ENCODE data around the gene ZSCAN5B.

DNA sequence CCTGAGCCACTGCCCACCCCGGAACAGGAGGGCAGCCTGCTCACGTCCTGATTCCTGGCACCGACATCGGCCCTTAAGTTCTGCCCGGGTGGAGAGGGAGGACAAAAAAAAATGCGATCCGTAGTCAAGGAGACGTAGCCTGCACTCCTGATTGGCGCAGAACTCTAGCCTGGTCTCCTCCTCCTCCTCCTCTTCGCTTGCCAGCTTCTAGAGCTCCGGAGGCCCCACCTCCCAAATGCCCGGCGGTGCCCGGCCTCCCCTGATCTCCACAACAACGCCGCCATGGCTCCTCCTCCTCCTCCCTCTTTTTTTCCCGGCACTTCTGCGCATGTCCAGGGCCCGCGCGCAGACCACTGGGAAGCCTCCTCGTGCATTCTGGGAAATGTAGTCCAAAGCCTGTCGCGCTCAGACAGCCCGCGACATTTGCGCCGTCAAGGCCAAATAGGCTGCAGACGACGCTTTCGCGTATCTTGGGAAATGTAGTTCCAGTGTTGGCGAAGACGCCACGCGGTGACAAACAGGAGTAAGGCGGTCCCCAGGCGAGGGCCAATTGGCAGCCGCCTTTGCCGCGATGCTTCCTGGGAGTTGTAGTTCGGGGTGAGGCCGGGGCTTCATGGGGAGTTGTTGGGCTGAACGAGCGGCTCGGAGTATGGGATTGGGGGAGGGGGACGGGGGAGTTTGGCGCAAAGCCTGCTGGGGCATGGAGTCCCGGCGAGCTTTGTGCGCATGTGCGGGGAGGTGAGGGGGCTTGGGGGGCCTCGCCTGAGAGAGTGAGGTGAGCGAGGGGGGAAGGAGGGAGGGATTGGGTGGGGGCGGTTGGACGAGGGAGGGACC lies 56.8 kb downstream of the ZSCAN5B start, which contains the start of gene ZNF444:
- TF ChIP-seq CTCF (IDR thresholded peaks at IDR 0.05; ENCODE audit: poor library complexity, severe bottlenecking): peak; percentile 44
- peak; percentile 46 for TF ChIP-seq TAF1 (IDR thresholded peaks at IDR 0.05; ENCODE audit: low read depth)
- peak; percentile 78 for TF ChIP-seq EP300 (conservative IDR thresholded peaks at IDR 0.05; ENCODE audit: poor library complexity, severe bottlenecking)
- no peak for TF ChIP-seq EZH2 (IDR thresholded peaks at IDR 0.05; ENCODE audit: borderline replicate concordance, insufficient read depth, low read length, poor library complexity, severe bottlenecking)
- TF ChIP-seq POLR2AphosphoS5 (IDR thresholded peaks at IDR 0.05): peak; percentile 94
- TF ChIP-seq MXI1 (conservative IDR thresholded peaks at IDR 0.05; ENCODE audit: poor library complexity, severe bottlenecking): peak; percentile 73
